HCT116 (cell line): ENCODE measurements around the gene STAP2. TPM values are rescaled to one million over a fixed set of nuclear protein-coding genes. Genes with fewer than 3 reads are reported as not detected.

Source experiments
- ATAC-seq: fragments of 200-7000 bp; cut with Tn5 transposase; 2 replicates; pipeline ENCODE4 v1.9.1; 2020; ENCODE audit warnings: mild to moderate bottlenecking, moderate library complexity
- BruUV-seq: library from RNA; stranded (reverse); fragments of 400-500 nt; replicated peaks from 2 replicates; lab custom pipeline; 2021; lab: Mats Ljungman, UMichigan
- CTCF ChIA-PET: fragments of 300-600 bp; sonication (Branson Sonifier 250); formaldehyde crosslinking; loops from one replicate; lab custom pipeline; 2021; ENCODE audit warnings: antibody characterized with exemption; lab: Charles Lee
- POLR2A ChIA-PET: fragments of 300-600, 350-600 bp; sonication (Branson Sonifier 250); formaldehyde crosslinking; loops from one replicate; lab custom pipeline; 2021; ENCODE audit warnings: antibody characterized with exemption; lab: Charles Lee
- RAD21 ChIA-PET, 2 experiments: fragments of 300-600 bp; sonication (Branson Sonifier 250); formaldehyde crosslinking; loops; one replicate each; lab custom pipeline; 2023; ENCODE audit warnings: low total read pairs in 2 of 2; ENCODE audit not compliant: uncharacterized antibody in 2 of 2, unreplicated experiment in 2 of 2, low non-redundant PET in 1 of 2; lab: Charles Lee
- DNase-seq: peaks from one replicate; pipeline ENCODE4 v3.0.0-alpha.2; 2010; ENCODE audit warnings: low read depth, low spot score
- H2AFZ ChIP-seq: fragments of 200-600 bp; shearing (Covaris generic), sonication (generic); 2 replicates; pipeline ENCODE4 v1.6.1; 2017; ENCODE audit warnings: low read depth, mixed run types, mixed read lengths, antibody characterized with exemption, low read length; ENCODE audit not compliant: poor library complexity, severe bottlenecking
- H3K27ac ChIP-seq: 2 replicates; pipeline ENCODE4 v1.5.1; 2012; ENCODE audit warnings: low read depth, low read length
- H3K27me3 ChIP-seq: fragments of 200-600 bp; sonication (generic); 2 replicates; pipeline ENCODE4 v1.6.1; 2016; ENCODE audit warnings: mixed run types, low read length, mixed read lengths; ENCODE audit not compliant: insufficient read depth
- H3K36me3 ChIP-seq, 2 experiments: fragments of 200-500 bp in 1 of 2; fragments of 200-600 bp in 1 of 2; sonication (Bioruptor generic) in 1 of 2; sonication (generic) in 1 of 2; 2 replicates each; pipeline versions ENCODE4 v1.5.1 to v1.6.1; 2014 to 2016; ENCODE audit warnings: low read length in 2 of 2, inconsistent platforms in 1 of 2, mixed read lengths in 1 of 2, mixed run types in 1 of 2; ENCODE audit not compliant: insufficient read depth in 2 of 2, control insufficient read depth in 1 of 2
- H3K4me1 ChIP-seq, 2 experiments: fragments of 200-600 bp in 1 of 2; sonication (generic) in 1 of 2; 2 replicates each; pipeline versions ENCODE4 v1.5.1 to v1.6.1; 2012 to 2017; ENCODE audit warnings: low read length in 2 of 2, inconsistent platforms in 1 of 2, mild to moderate bottlenecking in 1 of 2, mixed read lengths in 1 of 2, mixed run types in 1 of 2, moderate library complexity in 1 of 2; ENCODE audit not compliant: insufficient read depth in 2 of 2, control insufficient read depth in 1 of 2
- H3K4me2 ChIP-seq: fragments of 200-600 bp; sonication (generic); 2 replicates; pipeline ENCODE4 v1.6.1; 2017; ENCODE audit warnings: mixed run types, low read length, mixed read lengths
- H3K4me3 ChIP-seq, 2 experiments: fragments of 200-600 bp in 1 of 2; sonication (generic) in 1 of 2; replicated peaks in 1 of 2; 2 replicates each; pipeline ENCODE4 v1.5.1; 2011 to 2016; ENCODE audit warnings: low read length in 2 of 2, control low read depth in 1 of 2, low read depth in 1 of 2, mild to moderate bottlenecking in 1 of 2, mixed read lengths in 1 of 2, mixed run types in 1 of 2
- H3K79me2 ChIP-seq: fragments of 200-600 bp; sonication (generic); 2 replicates; pipeline ENCODE4 v1.6.1; 2017; ENCODE audit warnings: mild to moderate bottlenecking, mixed run types, low read length, moderate library complexity, mixed read lengths; ENCODE audit not compliant: insufficient read depth
- H3K9ac ChIP-seq: fragments of 200-600 bp; sonication (generic); 2 replicates; pipeline ENCODE4 v1.6.1; 2016; ENCODE audit warnings: low read length, mixed read lengths
- H3K9me2 ChIP-seq: fragments of 200-600 bp; sonication (generic), shearing (Covaris generic); 2 replicates; pipeline ENCODE4 v1.6.1; 2017; ENCODE audit warnings: mixed run types, mild to moderate bottlenecking, moderate library complexity; ENCODE audit not compliant: insufficient read depth
- H3K9me3 ChIP-seq, 2 experiments: fragments of 200-500 bp in 1 of 2; fragments of 200-600 bp in 1 of 2; sonication (Bioruptor generic) in 1 of 2; sonication (generic) in 1 of 2; 2 replicates each; pipeline ENCODE4 v1.6.1; 2014 to 2017; ENCODE audit warnings: low read length in 2 of 2, mixed read lengths in 2 of 2, inconsistent platforms in 1 of 2, low read depth in 1 of 2, mild to moderate bottlenecking in 1 of 2, mixed run types in 1 of 2, moderate library complexity in 1 of 2; ENCODE audit not compliant: control insufficient read depth in 1 of 2, insufficient read depth in 1 of 2
- H4K20me1 ChIP-seq: fragments of 200-600 bp; sonication (generic), shearing (Covaris generic); 2 replicates; pipeline ENCODE4 v1.6.1; 2017; ENCODE audit warnings: mixed run types, mild to moderate bottlenecking, moderate library complexity; ENCODE audit not compliant: insufficient read depth
- CEBPB ChIP-seq: IDR thresholded peaks from 2 replicates; pipeline ENCODE4 v1.6.1; 2012; ENCODE audit warnings: low read depth
- EZH2 ChIP-seq: fragments of 200-600 bp; sonication (generic); IDR thresholded peaks from 2 replicates; pipeline ENCODE4 v1.6.1; 2017; ENCODE audit warnings: antibody characterized with exemption, mixed run types
- EZH2phosphoT487 ChIP-seq: fragments of 200-600 bp; IDR thresholded peaks from 2 replicates; pipeline ENCODE4 v1.6.1; 2018; ENCODE audit warnings: antibody characterized with exemption, borderline replicate concordance
- JUND ChIP-seq: IDR thresholded peaks from 2 replicates; pipeline ENCODE4 v1.6.1; 2012
- POLR2A ChIP-seq: IDR thresholded peaks from 2 replicates; pipeline ENCODE4 v1.7.0; 2011; ENCODE audit warnings: borderline replicate concordance; ENCODE audit not compliant: insufficient read depth, insufficient read length; ENCODE audit errors: extremely low read depth
- POLR2AphosphoS5 ChIP-seq: IDR thresholded peaks from 2 replicates; pipeline ENCODE4 v1.6.1; 2011; ENCODE audit warnings: mild to moderate bottlenecking, low read depth, low read length, moderate library complexity
- SIN3A ChIP-seq: IDR thresholded peaks from 2 replicates; pipeline ENCODE4 v1.6.1; 2012; ENCODE audit warnings: low read depth
- SP1 ChIP-seq: IDR thresholded peaks from 2 replicates; pipeline ENCODE4 v1.6.1; 2012; ENCODE audit warnings: low read depth
- SRF ChIP-seq: IDR thresholded peaks from 2 replicates; pipeline ENCODE4 v1.6.1; 2012; ENCODE audit warnings: low read depth
- TCF7L2 ChIP-seq: IDR thresholded peaks from 2 replicates; pipeline ENCODE4 v1.7.0; 2011; ENCODE audit warnings: borderline replicate concordance, inconsistent platforms; ENCODE audit not compliant: insufficient read depth, insufficient read length; ENCODE audit errors: extremely low read depth
- ZBTB33 ChIP-seq: IDR thresholded peaks from 2 replicates; pipeline ENCODE4 v1.6.1; 2011; ENCODE audit warnings: mild to moderate bottlenecking, low read length, moderate library complexity; ENCODE audit not compliant: insufficient replicate concordance; ENCODE audit errors: extremely low read depth
- ZFX ChIP-seq: fragments of 450-650 bp; IDR thresholded peaks from 2 replicates; pipeline ENCODE4 v1.6.1; 2017
- intact Hi-C: fragments of 100-400 bp; cut with micrococcal nuclease; formaldehyde crosslinking; loops from 2 replicates; pipeline ENCODE4 v1.10.0; 2022
- total RNA-seq: library from RNA; stranded (reverse); gene quantifications from one replicate; pipeline ENCODE4 v1.2.1, GENCODE V29; 2021; ENCODE audit not compliant: unreplicated experiment
- TF ChIP-seq, protein P1 (sequence below): IDR thresholded peaks from 2 replicates; pipeline ENCODE4 v1.6.1; 2012
- TF ChIP-seq, protein P2 (sequence below), 3 experiments: fragments of 200-600 bp in 1 of 3; sonication (generic) in 1 of 3; IDR thresholded peaks in 2 of 3; conservative IDR thresholded peaks in 1 of 3; 2 replicates each; pipeline ENCODE4 v1.5.1; 2012 to 2017; ENCODE audit warnings: low read depth in 2 of 3, low read length in 2 of 3, antibody characterized with exemption in 1 of 3, borderline replicate concordance in 1 of 3, control low read depth in 1 of 3, mild to moderate bottlenecking in 1 of 3, mixed read lengths in 1 of 3, mixed run types in 1 of 3, moderate library complexity in 1 of 3; ENCODE audit not compliant: insufficient read depth in 1 of 3
- TF ChIP-seq, protein P3 (sequence below): IDR thresholded peaks from 2 replicates; pipeline ENCODE4 v1.6.1; 2012

Gene STAP2
- total RNA-seq, 1 experiment from 2014 or later = 2.1 TPM

- H3K9me3 ChIP-seq = no peaks in the 10 kb centered on the region
- BruUV-seq = no TSS peak
- CTCF ChIA-PET = no interaction called here
- peaks cover 81% of the 10 kb centered on the region for H3K79me2 ChIP-seq
- no peak for ATAC-seq
- H4K20me1 ChIP-seq = peaks cover 4% of the 10 kb centered on the region; the same call in 1 of the 2 replicates
- no peak overlapping the region for H3K4me2 ChIP-seq
- TF ChIP-seq TCF7L2 (no peak), EZH2phosphoT487 (no peak)
- POLR2A ChIA-PET = no interaction called here
- intact Hi-C loops = no loop called here
- RAD21 ChIA-PET = no interaction called here
- H3K36me3 ChIP-seq = peaks cover 4% of the 10 kb centered on the region in 2 experiments; a peak in 3 of 4 replicates
- no peak for DNase-seq
- H3K27ac ChIP-seq = no peak overlapping the region
- no peak overlapping the region for H3K4me3 ChIP-seq
- H3K9ac ChIP-seq = no peak overlapping the region
- H2AFZ ChIP-seq = no peak overlapping the region
- H3K27me3 ChIP-seq = no peaks in the 10 kb centered on the region
- H3K4me1 ChIP-seq = peaks cover 3 to 8% of the 10 kb centered on the region in 2 experiments
- no peaks in the 10 kb centered on the region for H3K9me2 ChIP-seq
These were observed 46.8 kb upstream of the STAP2 start for GRCh38 chr19:4385291-4386040.

DNA sequence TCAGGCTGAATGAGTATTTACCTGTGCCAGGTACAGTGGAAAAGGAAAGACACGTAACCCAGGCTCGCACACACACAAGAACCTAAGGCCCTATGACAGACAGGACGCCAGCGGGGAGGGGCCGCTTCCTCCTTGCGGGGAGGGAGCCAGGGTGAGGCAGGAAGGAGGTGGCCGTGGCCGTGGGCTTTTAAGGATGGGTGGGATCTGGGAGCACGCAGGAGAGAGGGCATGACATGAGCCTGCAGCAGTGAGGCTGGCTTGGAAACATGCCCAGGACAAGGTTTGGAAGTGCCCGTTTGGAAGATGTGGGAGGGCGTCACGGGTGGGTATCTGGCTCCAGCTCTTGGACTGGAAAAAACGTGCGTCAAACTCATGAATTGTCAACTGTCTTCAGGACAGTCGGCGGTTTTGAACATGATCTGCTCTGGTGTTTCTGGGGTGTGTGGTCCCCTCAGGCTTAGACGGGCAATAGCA is 41.7 kb upstream of the STAP2 start:
- Histone ChIP-seq H3K79me2 (peaks cover 80% of the 10 kb centered on the region), H2AFZ (no peak overlapping the region), H3K27me3 (no peaks in the 10 kb centered on the region), H3K36me3 (no peaks in the 10 kb centered on the region; a peak in 2 of 4 replicates), H3K27ac (peak overlapping the region; percentile 37; the same call in 1 of the 2 replicates), H3K9ac (no peak overlapping the region), H3K4me1 (peaks cover 49 to 60% of the 10 kb centered on the region in 2 experiments), H3K4me2 (peak overlapping the region; percentile 50; the same call in 1 of the 2 replicates), H3K9me3 (no peaks in the 10 kb centered on the region), H4K20me1 (peaks cover 3% of the 10 kb centered on the region; the same call in 1 of the 2 replicates), H3K9me2 (no peaks in the 10 kb centered on the region), H3K4me3 (no peak overlapping the region)
- POLR2A ChIA-PET = interaction anchor here (0.9 to 1.2 kb wide), 2 partner anchors 10 to 38 kb away, joined by 3 read pairs; no protein-coding TSS in a partner anchor
- no peak for ATAC-seq
- intact Hi-C loops = no loop called here
- CTCF ChIA-PET = no interaction called here
- no peak for DNase-seq
- no TSS peak for BruUV-seq
- RAD21 ChIA-PET = no interaction called here
- no peak for TF ChIP-seq SRF
- TF ChIP-seq CEBPB = no peak
- TF ChIP-seq SP1 = no peak
- TF ChIP-seq JUND = no peak
- no peak for TF ChIP-seq SIN3A
- no peak for TF ChIP-seq ZBTB33
- no peak for TF ChIP-seq EZH2
- TF ChIP-seq, protein P1, sequence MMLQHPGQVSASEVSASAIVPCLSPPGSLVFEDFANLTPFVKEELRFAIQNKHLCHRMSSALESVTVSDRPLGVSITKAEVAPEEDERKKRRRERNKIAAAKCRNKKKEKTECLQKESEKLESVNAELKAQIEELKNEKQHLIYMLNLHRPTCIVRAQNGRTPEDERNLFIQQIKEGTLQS = no peak
- TF ChIP-seq, protein P2, sequence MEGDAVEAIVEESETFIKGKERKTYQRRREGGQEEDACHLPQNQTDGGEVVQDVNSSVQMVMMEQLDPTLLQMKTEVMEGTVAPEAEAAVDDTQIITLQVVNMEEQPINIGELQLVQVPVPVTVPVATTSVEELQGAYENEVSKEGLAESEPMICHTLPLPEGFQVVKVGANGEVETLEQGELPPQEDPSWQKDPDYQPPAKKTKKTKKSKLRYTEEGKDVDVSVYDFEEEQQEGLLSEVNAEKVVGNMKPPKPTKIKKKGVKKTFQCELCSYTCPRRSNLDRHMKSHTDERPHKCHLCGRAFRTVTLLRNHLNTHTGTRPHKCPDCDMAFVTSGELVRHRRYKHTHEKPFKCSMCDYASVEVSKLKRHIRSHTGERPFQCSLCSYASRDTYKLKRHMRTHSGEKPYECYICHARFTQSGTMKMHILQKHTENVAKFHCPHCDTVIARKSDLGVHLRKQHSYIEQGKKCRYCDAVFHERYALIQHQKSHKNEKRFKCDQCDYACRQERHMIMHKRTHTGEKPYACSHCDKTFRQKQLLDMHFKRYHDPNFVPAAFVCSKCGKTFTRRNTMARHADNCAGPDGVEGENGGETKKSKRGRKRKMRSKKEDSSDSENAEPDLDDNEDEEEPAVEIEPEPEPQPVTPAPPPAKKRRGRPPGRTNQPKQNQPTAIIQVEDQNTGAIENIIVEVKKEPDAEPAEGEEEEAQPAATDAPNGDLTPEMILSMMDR (IDR thresholded peaks at IDR 0.05 in 2 of 3, conservative IDR thresholded peaks at IDR 0.05 in 1 of 3; ENCODE audit: borderline replicate concordance in 1 of 3, insufficient read depth in 1 of 3, low read depth in 2 of 3, low read length in 2 of 3) = no peak
- TF ChIP-seq POLR2AphosphoS5 = no peak
- TF ChIP-seq ZFX = no peak
- TF ChIP-seq TCF7L2 = no peak
- TF ChIP-seq, protein P3, sequence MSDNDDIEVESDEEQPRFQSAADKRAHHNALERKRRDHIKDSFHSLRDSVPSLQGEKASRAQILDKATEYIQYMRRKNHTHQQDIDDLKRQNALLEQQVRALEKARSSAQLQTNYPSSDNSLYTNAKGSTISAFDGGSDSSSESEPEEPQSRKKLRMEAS = no peak
- TF ChIP-seq POLR2A = no peak
- TF ChIP-seq EZH2phosphoT487 = no peak
